Skeletal muscle tissue (tissue), 4 donors: ENCODE data around the gene B3GNT5. TPM values are rescaled to one million over a fixed set of nuclear protein-coding genes. Genes with fewer than 3 reads are reported as not detected.

Experiments
- H3K27ac ChIP-seq: one replicate; pipeline ENCODE4 v1.7.0; 2013; ENCODE audit warnings: mild to moderate bottlenecking, low read depth, low read length, inconsistent platforms
- H3K27me3 ChIP-seq, 3 donors: one replicate each; pipeline ENCODE4 v1.7.0; 2013; ENCODE audit warnings: low read length in 3 of 3; ENCODE audit not compliant: control insufficient read depth in 3 of 3, insufficient read depth in 3 of 3
- H3K36me3 ChIP-seq, 3 donors: one replicate each; pipeline ENCODE4 v1.7.0; 2013; ENCODE audit warnings: low read length in 3 of 3; ENCODE audit not compliant: control insufficient read depth in 3 of 3, insufficient read depth in 3 of 3
- H3K4me1 ChIP-seq, 3 donors: one replicate each; pipeline ENCODE4 v1.7.0; 2013; ENCODE audit warnings: low read length in 3 of 3, mild to moderate bottlenecking in 3 of 3; ENCODE audit not compliant: control insufficient read depth in 3 of 3, insufficient read depth in 3 of 3
- H3K4me3 ChIP-seq, 3 donors: one replicate each; pipeline ENCODE4 v1.7.0; 2013; ENCODE audit warnings: low read length in 3 of 3
- H3K9ac ChIP-seq, 3 donors: one replicate each; pipeline ENCODE4 v1.7.0; 2013; ENCODE audit warnings: low read length in 3 of 3, mild to moderate bottlenecking in 3 of 3, moderate library complexity in 2 of 3, low read depth in 1 of 3
- H3K9me3 ChIP-seq, 3 donors: one replicate each; pipeline ENCODE4 v1.7.0; 2013; ENCODE audit warnings: low read length in 3 of 3; ENCODE audit not compliant: control insufficient read depth in 3 of 3
- total RNA-seq: library from RNA; depleted of rRNA; stranded (reverse); fragments of >200 nt; gene quantifications from one replicate; pipeline ENCODE4 v1.2.3, GENCODE V29; 2014
- donor health status: Osteomylitis.

The B3GNT5 gene
- total RNA-seq, 1 donor from 2014 or later, result 4.2 TPM

- H3K27me3 ChIP-seq, result no peaks in the 10 kb centered on the region
- no peak overlapping the region for H3K4me3 ChIP-seq
- H3K9me3 ChIP-seq, result no peaks in the 10 kb centered on the region
- no peak overlapping the region for H3K9ac ChIP-seq
- no peak overlapping the region for H3K27ac ChIP-seq
- peaks cover 5 to 10% (median 6%) of the 10 kb centered on the region in 3 donors for H3K4me1 ChIP-seq
- H3K36me3 ChIP-seq, result peaks cover 0 to 3% (median 0%) of the 10 kb centered on the region in 3 donors
Measured at GRCh38 chr3:183272791-183273190, 19.7 kb downstream of the B3GNT5 start.

- no peak overlapping the region for H3K4me3 ChIP-seq
- H3K27ac ChIP-seq, result no peak overlapping the region
- peaks cover 0 to 3% (median 0%) of the 10 kb centered on the region in 3 donors for H3K36me3 ChIP-seq
- H3K9me3 ChIP-seq, result no peaks in the 10 kb centered on the region
- peaks cover 0 to 5% (median 2%) of the 10 kb centered on the region in 3 donors for H3K4me1 ChIP-seq
- H3K9ac ChIP-seq, result no peak overlapping the region
- H3K27me3 ChIP-seq, result no peaks in the 10 kb centered on the region
Measured at GRCh38 chr3:183274609-183275008, 21.6 kb downstream of the B3GNT5 start.

GRCh38 chr3:183275418-183275817, 22.4 kb downstream of the B3GNT5 start:
- Histone ChIP-seq H3K36me3 (peaks cover 0 to under 1% (median 0%) of the 10 kb centered on the region in 3 donors), H3K9me3 (no peaks in the 10 kb centered on the region), H3K27ac (no peak overlapping the region), H3K4me3 (no peak overlapping the region), H3K9ac (no peak overlapping the region), H3K4me1 (peaks cover 0 to 5% (median 2%) of the 10 kb centered on the region in 3 donors), H3K27me3 (no peaks in the 10 kb centered on the region)

GRCh38 chr3:183275937-183276336, 22.9 kb downstream of the B3GNT5 start:
- Histone ChIP-seq H3K4me1 (peaks cover 0 to 5% (median 2%) of the 10 kb centered on the region in 3 donors), H3K9me3 (no peaks in the 10 kb centered on the region), H3K27ac (no peak overlapping the region), H3K9ac (no peak overlapping the region), H3K27me3 (no peaks in the 10 kb centered on the region), H3K36me3 (no peaks in the 10 kb centered on the region), H3K4me3 (no peak overlapping the region)

GRCh38 chr3:183277260-183277659, 24.2 kb downstream of the B3GNT5 start:
- Histone ChIP-seq H3K4me1 (peaks cover 0 to 5% (median 0%) of the 10 kb centered on the region in 3 donors), H3K27me3 (no peaks in the 10 kb centered on the region), H3K4me3 (no peak overlapping the region), H3K9ac (no peak overlapping the region), H3K9me3 (no peaks in the 10 kb centered on the region), H3K36me3 (no peaks in the 10 kb centered on the region), H3K27ac (no peak overlapping the region)

- H3K4me3 ChIP-seq, result no peak overlapping the region
- no peak overlapping the region for H3K9ac ChIP-seq
- no peaks in the 10 kb centered on the region for H3K36me3 ChIP-seq
- no peak overlapping the region for H3K27ac ChIP-seq
- peaks cover 0 to 5% (median 0%) of the 10 kb centered on the region in 3 donors for H3K4me1 ChIP-seq
- H3K9me3 ChIP-seq, result no peaks in the 10 kb centered on the region
- no peaks in the 10 kb centered on the region for H3K27me3 ChIP-seq
Measured at GRCh38 chr3:183278479-183279088, 25.5 kb downstream of the B3GNT5 start.

- no peak overlapping the region for H3K9ac ChIP-seq
- H3K27ac ChIP-seq, result no peak overlapping the region
- no peak overlapping the region for H3K4me3 ChIP-seq
- no peaks in the 10 kb centered on the region for H3K36me3 ChIP-seq
- no peaks in the 10 kb centered on the region for H3K9me3 ChIP-seq
- H3K4me1 ChIP-seq, result peaks cover 0 to 5% (median 0%) of the 10 kb centered on the region in 3 donors
- H3K27me3 ChIP-seq, result no peaks in the 10 kb centered on the region
Measured at GRCh38 chr3:183279371-183279770, 26.3 kb downstream of the B3GNT5 start.

- Histone ChIP-seq H3K4me1 (peaks cover 13 to 17% (median 15%) of the 10 kb centered on the region in 3 donors), H3K9ac (no peak overlapping the region), H3K27ac (no peak overlapping the region), H3K4me3 (no peak overlapping the region), H3K36me3 (no peaks in the 10 kb centered on the region), H3K27me3 (no peaks in the 10 kb centered on the region), H3K9me3 (no peaks in the 10 kb centered on the region)
Measured at GRCh38 chr3:183281126-183281797, 28.2 kb downstream of the B3GNT5 start.

GRCh38 chr3:183283886-183284285, 30.8 kb downstream of the B3GNT5 start:
- H3K4me3 ChIP-seq, result no peak overlapping the region
- no peak overlapping the region for H3K27ac ChIP-seq
- H3K27me3 ChIP-seq, result no peaks in the 10 kb centered on the region

GRCh38 chr3:183284570-183284969, 31.5 kb downstream of the B3GNT5 start:
- no peaks in the 10 kb centered on the region for H3K27me3 ChIP-seq
- H3K27ac ChIP-seq, result peak overlapping the region; percentile 92
- no peaks in the 10 kb centered on the region for H3K36me3 ChIP-seq
- H3K9me3 ChIP-seq, result no peaks in the 10 kb centered on the region
- no peak overlapping the region for H3K4me3 ChIP-seq
- H3K4me1 ChIP-seq, result peaks cover 19 to 26% (median 22%) of the 10 kb centered on the region in 3 donors
- H3K9ac ChIP-seq, result no peak overlapping the region

More at GRCh38 chr3:183283886-183284285, 30.8 kb downstream of the B3GNT5 start:
- no peaks in the 10 kb centered on the region for H3K36me3 ChIP-seq
- peaks cover 19 to 26% (median 22%) of the 10 kb centered on the region in 3 donors for H3K4me1 ChIP-seq
- H3K9ac ChIP-seq, result no peak overlapping the region
- H3K9me3 ChIP-seq, result no peaks in the 10 kb centered on the region
